Large intestine (tissue), 3 donors: Measurements from ENCODE around the gene TLL1. TPM values are rescaled to one million over a fixed set of nuclear protein-coding genes. Genes with fewer than 3 reads are reported as not detected.

Experiments used
- DNase-seq, 2 donors: peaks; one replicate each; pipeline versions ENCODE4 v3.0.0 to v3.0.0-alpha.2; 2013
- H3K27ac ChIP-seq: one replicate; pipeline ENCODE4 v1.5.1; 2013; ENCODE audit warnings: low read length
- H3K27me3 ChIP-seq: 2 replicates; pipeline ENCODE4 v1.6.1; 2013; ENCODE audit warnings: low read length; ENCODE audit not compliant: control insufficient read depth, insufficient read depth
- H3K36me3 ChIP-seq: 2 replicates; pipeline ENCODE4 v1.6.1; 2013; ENCODE audit warnings: low read length; ENCODE audit not compliant: control insufficient read depth, insufficient read depth
- H3K4me1 ChIP-seq: one replicate; pipeline ENCODE4 v1.6.1; 2013; ENCODE audit warnings: low read length; ENCODE audit not compliant: control insufficient read depth, insufficient read depth
- H3K4me3 ChIP-seq: one replicate; pipeline ENCODE4 v1.5.1; 2013; ENCODE audit warnings: low read length
- H3K9me3 ChIP-seq: one replicate; pipeline ENCODE4 v1.6.1; 2013; ENCODE audit warnings: mild to moderate bottlenecking, low read depth, low read length, moderate library complexity; ENCODE audit not compliant: control insufficient read depth
- WGBS: methylation state at CpG from one replicate; pipeline ENCODE4 v1.1.5; 2013; ENCODE audit warnings: low lambda C conversion rate; ENCODE audit not compliant: insufficient coverage; 5-methylcytosine and 5-hydroxymethylcytosine counted together
- polyA plus RNA-seq: library from polyadenylated mRNA; unstranded; fragments of 120-200 nt; gene quantifications from one replicate; pipeline ENCODE4 v1.2.1, GENCODE V29; 2013

TLL1 gene
- polyA plus RNA-seq, 1 donor = 2.8 TPM

GRCh38 chr4:166128403-166128802, 255.4 kb downstream of the TLL1 start:
- no peaks in the 10 kb centered on the region for H3K4me1 ChIP-seq
- DNase-seq = no peak
- no peaks in the 10 kb centered on the region for H3K36me3 ChIP-seq
- H3K27me3 ChIP-seq = no peaks in the 10 kb centered on the region
- H3K27ac ChIP-seq = no peak overlapping the region
- WGBS = no CpG with 5 or more reads among the region's 1 CpG
- no peak overlapping the region for H3K4me3 ChIP-seq
- H3K9me3 ChIP-seq = no peaks in the 10 kb centered on the region

- H3K4me3 ChIP-seq = no peak overlapping the region
- no peaks in the 10 kb centered on the region for H3K36me3 ChIP-seq
- H3K4me1 ChIP-seq = no peaks in the 10 kb centered on the region
- no peaks in the 10 kb centered on the region for H3K9me3 ChIP-seq
- no peak overlapping the region for H3K27ac ChIP-seq
- no peaks in the 10 kb centered on the region for H3K27me3 ChIP-seq
- 100% methylated on average over 1 of the region's 6 CpGs for WGBS
- no peak for DNase-seq
These were observed 261.2 kb downstream of the TLL1 start for GRCh38 chr4:166134285-166134684.

- Histone ChIP-seq H3K4me1 (no peaks in the 10 kb centered on the region), H3K9me3 (no peaks in the 10 kb centered on the region), H3K36me3 (no peaks in the 10 kb centered on the region), H3K4me3 (no peak overlapping the region), H3K27ac (no peak overlapping the region), H3K27me3 (no peaks in the 10 kb centered on the region)
- 93% methylated on average over 2 of the region's 6 CpGs for WGBS
- no peak for DNase-seq
These were observed 267.9 kb downstream of the TLL1 start for GRCh38 chr4:166140951-166141350.

GRCh38 chr4:166143227-166143626, 270.2 kb downstream of the TLL1 start:
- Histone ChIP-seq H3K4me1 (no peaks in the 10 kb centered on the region), H3K27ac (no peak overlapping the region), H3K4me3 (no peak overlapping the region), H3K27me3 (no peaks in the 10 kb centered on the region), H3K36me3 (no peaks in the 10 kb centered on the region), H3K9me3 (no peaks in the 10 kb centered on the region)
- no peak for DNase-seq
- no CpG with 5 or more reads among the region's 6 CpGs for WGBS

- Histone ChIP-seq H3K27me3 (no peaks in the 10 kb centered on the region), H3K27ac (no peak overlapping the region), H3K4me3 (no peak overlapping the region), H3K9me3 (no peaks in the 10 kb centered on the region), H3K4me1 (no peaks in the 10 kb centered on the region), H3K36me3 (no peaks in the 10 kb centered on the region)
- 94% methylated on average over 2 of the region's 4 CpGs for WGBS
- DNase-seq = no peak
These were observed 271.6 kb downstream of the TLL1 start for GRCh38 chr4:166144607-166145006.

GRCh38 chr4:166146806-166147540, 273.9 kb downstream of the TLL1 start:
- WGBS = no CpG with 5 or more reads among the region's 6 CpGs
- no peaks in the 10 kb centered on the region for H3K36me3 ChIP-seq
- peak in 1 of 2 donors; percentile 7 for DNase-seq
- no peaks in the 10 kb centered on the region for H3K9me3 ChIP-seq
- no peak overlapping the region for H3K27ac ChIP-seq
- no peak overlapping the region for H3K4me3 ChIP-seq
- H3K4me1 ChIP-seq = no peaks in the 10 kb centered on the region
- no peaks in the 10 kb centered on the region for H3K27me3 ChIP-seq
